GM21576 (cell line): Measurements from ENCODE around the gene HABP2.

Source experiments
- ATAC-seq: cut with Tn5 transposase; IDR thresholded peaks from one replicate; pipeline ENCODE4 v1.9.1; 2021; ENCODE audit warnings: mild to moderate bottlenecking, moderate library complexity; ENCODE audit not compliant: unreplicated experiment

The HABP2 gene

GRCh38 chr10:113627836-113628235, 75.0 kb downstream of the HABP2 start:
- no peak for ATAC-seq

DNA sequence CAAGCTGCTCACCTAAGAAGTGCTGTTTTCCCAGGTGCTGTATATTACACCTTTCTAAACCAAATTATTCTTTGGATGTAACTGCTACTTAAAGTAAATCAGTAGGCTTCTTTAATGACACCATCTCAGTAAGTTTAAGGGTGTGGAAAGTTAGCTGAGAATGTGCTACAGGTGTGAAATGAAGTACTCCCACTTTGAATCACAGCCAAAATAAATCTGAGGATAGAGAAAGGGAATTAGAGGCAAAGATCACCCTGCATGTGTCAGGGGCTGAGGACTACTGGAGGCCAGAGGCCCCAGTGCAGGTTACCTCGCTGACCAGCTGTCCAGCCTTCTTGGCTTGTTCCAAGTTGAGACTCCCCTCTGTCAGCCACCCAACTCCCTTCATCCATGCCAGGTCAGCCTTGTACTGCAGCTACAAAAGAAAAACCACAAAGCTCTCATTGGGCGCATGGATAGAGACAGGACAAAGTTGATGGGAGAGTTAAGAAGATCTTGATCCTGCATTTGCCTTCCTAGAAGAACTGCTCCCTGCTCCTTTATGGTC, 75.8 kb downstream of the HABP2 start:
- ATAC-seq, result no peak

DNA sequence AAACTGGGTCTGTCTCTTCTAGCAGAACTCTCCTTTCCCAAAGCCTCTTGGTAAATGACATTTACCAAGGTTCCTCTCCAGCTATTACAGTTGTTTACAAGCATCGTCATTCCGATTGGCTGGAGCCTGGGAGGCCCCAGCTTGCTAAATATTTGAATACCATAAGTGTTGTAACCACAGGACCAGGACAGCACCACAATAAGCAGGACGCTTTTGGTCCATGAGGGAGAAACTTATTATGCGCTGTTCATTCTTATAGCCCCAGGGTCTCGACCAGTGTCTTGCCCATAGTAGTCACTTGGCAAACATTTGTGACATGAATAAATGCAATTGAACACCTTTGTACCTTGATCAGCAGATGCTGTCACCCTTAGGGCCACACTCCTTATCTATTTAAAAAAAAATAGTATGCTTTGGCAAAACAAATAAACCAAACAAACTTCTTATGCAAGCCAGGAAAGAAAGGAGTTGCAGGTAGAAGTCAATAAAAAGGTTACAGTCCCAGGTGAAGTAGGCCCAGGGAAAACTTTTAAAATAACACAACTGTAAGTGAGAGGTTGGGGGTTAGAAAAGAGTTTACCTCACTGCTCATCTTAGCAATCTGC, 78.2 kb downstream of the HABP2 start:
- ATAC-seq, result no peak

DNA sequence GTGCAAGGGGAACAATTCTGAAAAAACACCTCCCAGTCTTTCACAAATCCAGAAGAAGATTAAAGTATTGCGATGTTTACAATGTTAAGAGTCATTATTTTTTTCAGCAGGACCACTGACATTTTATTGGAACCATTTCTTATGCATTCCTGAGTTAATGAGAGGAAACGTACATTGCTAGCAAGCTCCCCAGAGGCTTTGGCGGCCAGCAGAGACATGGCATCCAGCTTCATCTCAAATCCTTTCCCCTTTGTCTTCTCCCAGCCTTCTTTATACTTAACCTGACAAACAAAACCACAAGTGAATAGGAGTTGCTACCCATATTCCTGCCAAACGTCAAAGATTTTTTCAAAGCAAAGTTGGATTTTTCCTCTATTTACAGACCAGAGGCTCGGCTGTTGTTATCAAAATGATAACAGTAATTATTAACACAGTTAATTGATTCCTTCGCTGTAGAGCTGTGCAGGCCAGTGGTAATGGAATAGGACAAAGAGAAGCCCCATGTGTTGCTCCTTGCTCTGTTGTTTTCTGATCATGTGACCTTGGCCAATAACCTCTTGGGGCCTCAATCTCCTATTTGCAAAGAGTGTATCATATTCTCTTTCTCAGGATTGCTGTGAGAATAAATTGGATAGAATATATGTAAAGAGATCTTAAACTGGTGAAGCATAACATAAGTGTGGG, 79.0 kb downstream of the HABP2 start:
- no peak for ATAC-seq
